Measurements from ENCODE around the gene LRRC27. TPM values are rescaled to one million over a fixed set of nuclear protein-coding genes. Genes with fewer than 3 reads are reported as not detected.

Gene LRRC27
- polyA plus RNA-seq, 2 of the 4 experiments (the other 2 are of a cell fraction): 6.5 to 6.9 TPM

DNA sequence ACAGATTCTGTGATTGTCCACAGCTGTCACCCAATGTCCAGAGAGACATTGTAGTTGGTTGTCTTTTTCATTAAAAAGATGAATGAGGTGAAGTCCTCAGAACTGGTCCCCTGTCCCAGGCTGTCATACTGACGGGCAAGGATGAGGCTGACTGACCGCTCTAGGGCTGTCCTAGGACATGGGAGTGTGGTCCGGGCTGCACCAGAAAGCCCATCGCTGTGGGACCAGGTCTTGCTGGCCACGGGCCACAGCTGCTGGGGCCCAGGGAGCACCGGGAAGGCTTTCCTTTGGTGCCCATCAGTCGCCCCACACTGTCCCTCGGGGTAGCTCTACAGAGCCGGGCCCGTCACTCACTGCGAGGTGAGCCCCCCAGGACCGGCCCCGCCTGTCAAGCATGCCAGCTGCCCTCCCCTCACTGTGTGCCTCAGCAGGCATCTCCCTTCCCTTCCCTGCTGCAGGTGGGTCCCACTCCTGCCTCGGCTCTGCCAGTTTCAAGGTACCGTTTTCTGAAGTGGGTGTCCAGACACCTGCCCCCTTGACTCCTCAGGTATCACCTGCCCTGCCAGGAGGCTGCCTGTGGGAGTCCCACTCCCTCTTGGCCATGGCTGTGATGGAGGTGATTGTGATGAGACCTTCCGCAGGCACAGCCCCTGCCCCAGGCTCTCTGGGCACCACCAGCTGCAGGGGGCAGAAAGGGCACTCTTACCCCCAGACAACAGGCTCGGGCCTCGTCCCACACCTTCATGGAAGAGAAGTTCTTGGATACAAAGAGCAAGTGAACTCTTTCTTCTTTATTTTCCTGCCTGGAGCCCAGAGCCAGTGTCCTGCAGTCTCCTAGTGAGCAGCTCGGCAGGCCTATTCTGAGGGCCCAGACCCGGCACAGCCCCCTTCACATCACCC is 21.7 kb downstream of the LRRC27 start (continued):
- TF ChIP-seq REST (IDR thresholded peaks at IDR 0.05) (no peak), ESRRA (IDR thresholded peaks at IDR 0.05; ENCODE audit: borderline replicate concordance, low read length) (no peak), RFX5 (IDR thresholded peaks at IDR 0.05) (no peak), KDM5A (IDR thresholded peaks at IDR 0.05) (no peak), RAD21 (conservative IDR thresholded peaks at IDR 0.05 in 1 of 2, IDR thresholded peaks at IDR 0.05 in 1 of 2) (no peak), HOXB13 (CRISPR knock-in tag; IDR thresholded peaks at IDR 0.05; ENCODE audit: low read depth) (no peak)

- TF ChIP-seq MAZ (IDR thresholded peaks at IDR 0.05; ENCODE audit: borderline replicate concordance, low read depth, low read length) (no peak), NR3C1 (IDR thresholded peaks at IDR 0.05) (no peak), CTCF (IDR thresholded peaks at IDR 0.05) (no peak), EHF (CRISPR knock-in tag; IDR thresholded peaks at IDR 0.05) (no peak), CBX8 (IDR thresholded peaks at IDR 0.05) (no peak), NFE2L2 (conservative IDR thresholded peaks at IDR 0.05; ENCODE audit: low read length) (no peak), KDM1A (IDR thresholded peaks at IDR 0.05; ENCODE audit: low read depth) (no peak), MYC (IDR thresholded peaks at IDR 0.05; ENCODE audit: borderline replicate concordance, low read length) (no peak), PBX3 (IDR thresholded peaks at IDR 0.05) (no peak), ZSCAN20 (CRISPR knock-in tag; IDR thresholded peaks at IDR 0.05) (no peak), NPAS2 (CRISPR knock-in tag; IDR thresholded peaks at IDR 0.05; ENCODE audit: borderline replicate concordance) (no peak)
- TF ChIP-seq, protein P1, sequence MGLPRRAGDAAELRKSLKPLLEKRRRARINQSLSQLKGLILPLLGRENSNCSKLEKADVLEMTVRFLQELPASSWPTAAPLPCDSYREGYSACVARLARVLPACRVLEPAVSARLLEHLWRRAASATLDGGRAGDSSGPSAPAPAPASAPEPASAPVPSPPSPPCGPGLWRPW (IDR thresholded peaks at IDR 0.05): no peak
- H3K4me3 ChIP-seq: no peak overlapping the region
- H3K4me2 ChIP-seq: no peak overlapping the region
- no peaks in the 10 kb centered on the region for H3K9me3 ChIP-seq
- ChIA-PET CTCF (interaction anchor here (0.6 to 5.3 kb wide), 8 partner anchors 22 to 135 kb away, joined by 3 to 49 read pairs (median 8); no protein-coding TSS in a partner anchor), POLR2A (no interaction called here)
- H3K4me1 ChIP-seq: no peaks in the 10 kb centered on the region
- FAIRE-seq (no peak), ATAC-seq (no peak), DNase-seq (ENCODE audit: low read depth in 1 of 2, low spot score in 1 of 2) (no peak)
- H3K27ac ChIP-seq: no peak overlapping the region
- 79% methylated on average over 27 of the region's 32 CpGs for WGBS (ENCODE audit: missing lambda C conversion rate)
Measured at GRCh38 chr10:132354356-132355094, 22.5 kb downstream of the LRRC27 start.
